Ovary (tissue), 9 donors: ENCODE results near the gene TOGARAM2. TPM values are rescaled to one million over a fixed set of nuclear protein-coding genes. Genes with fewer than 3 reads are reported as not detected.
A peak's percentile ranks its signal among the peaks of the same experiment; 100 is the strongest.

Experiments used
- DNase-seq, 5 donors: peaks; one replicate each; pipeline ENCODE4 v3.0.0-alpha.2; 2019 to 2020
- H3K27ac ChIP-seq, 2 donors: fragments of 200-600 bp; one replicate each; pipeline versions ENCODE4 v1.5.1 to v1.8.0; 2019 to 2022
- H3K27me3 ChIP-seq: fragments of 200-600 bp; one replicate; pipeline ENCODE4 v1.8.0; 2022
- H3K36me3 ChIP-seq: fragments of 200-600 bp; sonication (generic); one replicate; pipeline ENCODE4 v1.5.1; 2019
- H3K4me1 ChIP-seq: one replicate; pipeline ENCODE4 v1.8.1; 2013; ENCODE audit warnings: mild to moderate bottlenecking, moderate library complexity; ENCODE audit not compliant: insufficient read depth
- H3K4me3 ChIP-seq: fragments of 200-600 bp; sonication (generic); one replicate; pipeline ENCODE4 v1.5.1; 2017
- H3K9me3 ChIP-seq, 2 donors: fragments of 200-600 bp in 1 of 2; sonication (generic) in 1 of 2; one replicate each; pipeline versions ENCODE4 v1.5.1 to v1.8.1; 2013 to 2019; ENCODE audit warnings: mild to moderate bottlenecking in 1 of 2, moderate library complexity in 1 of 2
- CTCF ChIP-seq, 3 donors: fragments of 450-650 bp in 2 of 3; fragments of 200-600 bp in 1 of 3; IDR thresholded peaks; one replicate each; pipeline versions ENCODE4 v1.5.1 to v1.8.0; 2016 to 2022; ENCODE audit warnings: antibody characterized with exemption in 3 of 3, mild to moderate bottlenecking in 1 of 3
- EP300 ChIP-seq: sonication (generic); formaldehyde crosslinking; IDR thresholded peaks from one replicate; pipeline ENCODE4 v1.6.1; 2017; ENCODE audit warnings: antibody characterized with exemption
- POLR2A ChIP-seq: fragments of 450-650 bp; IDR thresholded peaks from one replicate; pipeline ENCODE4 v1.6.1; 2017; ENCODE audit warnings: antibody characterized with exemption, mild to moderate bottlenecking, moderate library complexity
- WGBS, 3 donors: extraction: QIAGEN DNeasy Blood & Tissue Kit in 1 of 3; methylation state at CpG; one replicate each; pipeline versions ENCODE4 v1.1.5 to v1.1.7; 2013 to 2017; 5-methylcytosine and 5-hydroxymethylcytosine counted together
- intact Hi-C, 4 donors: fragments of 100-400 bp; cut with DNase I; formaldehyde crosslinking; loops; one replicate each; pipeline versions ENCODE4 v1.11.0 to v1.15.1; 2022 to 2023
- polyA plus RNA-seq, 2 donors: library from polyadenylated mRNA; stranded (reverse); fragments of 200-250 nt in 1 of 2; fragments of 350-450 nt in 1 of 2; fragmentation: Illumina TruSeq in 1 of 2; extraction: RNeasy Lipid Tissue Mini Kit (QIAGEN cat#74804) in 1 of 2; gene quantifications; one replicate each; pipeline ENCODE4 v1.2.3, GENCODE V29; 2013 to 2014
- total RNA-seq, 7 donors: library from RNA; depleted of rRNA in 2 of 7; stranded (reverse); fragments of >200 nt in 2 of 7; fragmentation: NEBNext Ultra II Directional in 3 of 7; extraction: Animal tissue kit (Norgen Biotek cat#: 25700) in 3 of 7; gene quantifications; one replicate each; pipeline versions ENCODE4 v1.1.0 to v1.2.4, GENCODE V29; 2016 to 2023
- donor health status: DM: no; HTN: no; CAD: no; lungs with moderate emphysema.
- donor health status: DM: no; HTN: no; CAD: no.
- donor health status: Bipolar disorder and iron deficiency.
- donor health status: DM: yes; HTN: yes; CAD: no.
- donor health status: DM: no; HTN: no; CAD: no.
- donor health status: DM: yes; HTN: yes; CAD: no.

The TOGARAM2 gene
- total and polyA plus RNA-seq, 9 donors, result 0.33 to 21.1 (median 1.7) TPM

GRCh38 chr2:28958689-28959088 lies 22.4 kb upstream of the TOGARAM2 start:
- no peaks in the 10 kb centered on the region for H3K27me3 ChIP-seq
- DNase-seq, result peak; percentile 68 to 74 (median 72)
- WGBS, 3 donors, result 3% methylated on average over 9 of the region's 9 CpGs
- H3K36me3 ChIP-seq, result no peaks in the 10 kb centered on the region
- intact Hi-C loops, result loop anchor here in 3 of 4 donors (5.0 kb wide), 1 partner anchor 239 kb away; no protein-coding TSS in a partner anchor
- no peaks in the 10 kb centered on the region for H3K4me1 ChIP-seq
- no peaks in the 10 kb centered on the region for H3K9me3 ChIP-seq
- no peak overlapping the region for H3K27ac ChIP-seq
- no peak for TF ChIP-seq POLR2A
- TF ChIP-seq CTCF (IDR thresholded peaks at IDR 0.05), result peak; percentile 66 to 73 (median 70)
- no peak overlapping the region for H3K4me3 ChIP-seq

GRCh38 chr2:28960401-28960800 lies 20.7 kb upstream of the TOGARAM2 start:
- H3K36me3 ChIP-seq, result no peaks in the 10 kb centered on the region

GRCh38 chr2:28962505-28962904 lies 18.6 kb upstream of the TOGARAM2 start:
- Histone ChIP-seq H3K27me3 (no peaks in the 10 kb centered on the region), H3K9me3 (no peaks in the 10 kb centered on the region), H3K27ac (no peak overlapping the region), H3K4me1 (no peaks in the 10 kb centered on the region), H3K4me3 (no peak overlapping the region), H3K36me3 (no peaks in the 10 kb centered on the region)
- DNase-seq, result no peak
- TF ChIP-seq CTCF (IDR thresholded peaks at IDR 0.05) (no peak), POLR2A (no peak), EP300 (no peak)
- intact Hi-C loops, result no loop called here
- WGBS, 3 donors, result 91 to 100% (median 92%) methylated on average over 1 of the region's 1 CpG

More at GRCh38 chr2:28960401-28960800, 20.7 kb upstream of the TOGARAM2 start:
- Histone ChIP-seq H3K4me1 (no peaks in the 10 kb centered on the region), H3K9me3 (no peaks in the 10 kb centered on the region), H3K27ac (no peak overlapping the region), H3K4me3 (no peak overlapping the region), H3K27me3 (no peaks in the 10 kb centered on the region)
- 48 to 55% (median 52%) methylated on average over 5 of the region's 5 CpGs for WGBS, 3 donors
- no peak for TF ChIP-seq POLR2A
- no peak for TF ChIP-seq EP300
- TF ChIP-seq CTCF (IDR thresholded peaks at IDR 0.05), result no peak
- intact Hi-C loops, result no loop called here
- DNase-seq, result no peak

GRCh38 chr2:28970464-28971160 lies 10.5 kb upstream of the TOGARAM2 start:
- no peak overlapping the region for H3K27ac ChIP-seq
- intact Hi-C loops, result no loop called here

More at GRCh38 chr2:28970464-28971160, 10.5 kb upstream of the TOGARAM2 start:
- Histone ChIP-seq H3K36me3 (no peaks in the 10 kb centered on the region), H3K27me3 (no peaks in the 10 kb centered on the region), H3K4me3 (no peak overlapping the region), H3K9me3 (no peaks in the 10 kb centered on the region), H3K4me1 (peaks cover 3% of the 10 kb centered on the region)
- DNase-seq, result no peak
- TF ChIP-seq POLR2A (no peak), EP300 (no peak), CTCF (IDR thresholded peaks at IDR 0.05) (no peak)
- WGBS, 3 donors, result 77 to 90% (median 85%) methylated on average over 6 of the region's 6 CpGs
